ENCODE data around the gene ABCC4. TPM values are rescaled to one million over a fixed set of nuclear protein-coding genes. Genes with fewer than 3 reads are reported as not detected.

ABCC4 gene
- total RNA-seq, 1 experiment from 2014 or later, result 26.3 TPM

DNA sequence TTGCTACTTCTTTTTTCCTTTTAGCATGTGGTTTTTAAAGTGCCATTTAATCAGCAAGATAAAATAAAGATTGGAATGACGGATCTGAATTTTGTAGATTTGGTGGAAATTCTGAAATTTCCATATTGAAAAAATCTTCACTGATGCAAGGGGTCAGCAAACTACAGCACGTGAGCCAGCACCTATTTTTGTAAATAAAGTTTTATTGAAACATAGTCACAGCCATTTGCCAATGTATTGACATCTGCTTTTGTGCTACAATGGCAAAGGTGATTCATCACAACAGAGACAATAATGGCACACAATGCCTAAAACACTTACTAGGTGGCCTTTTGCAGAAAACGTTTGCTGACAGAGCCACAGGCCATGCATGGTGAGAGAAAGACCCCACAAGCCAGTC is 226.4 kb downstream of the ABCC4 start:
- H3K27me3 ChIP-seq (ENCODE audit: insufficient read depth, low read length), result no peaks in the 10 kb centered on the region
- no peak overlapping the region for H3K4me2 ChIP-seq (ENCODE audit: low read length)
- H3K9ac ChIP-seq (ENCODE audit: low read length), result no peak overlapping the region
- ChIA-PET POLR2A (no interaction called here), CTCF (no interaction called here), RAD21 (ENCODE audit: low non-redundant PET in 1 of 2, low total read pairs in 2 of 2, uncharacterized antibody in 2 of 2, unreplicated experiment in 2 of 2) (no interaction called here)
- H3K9me3 ChIP-seq (ENCODE audit: control insufficient read depth in 1 of 2, insufficient read depth in 1 of 2, low read depth in 1 of 2, low read length in 2 of 2), result no peaks in the 10 kb centered on the region
- no peak for ATAC-seq
- H3K79me2 ChIP-seq (ENCODE audit: insufficient read depth, low read length), result no peaks in the 10 kb centered on the region
- no peak overlapping the region for H3K4me3 ChIP-seq (replicated peaks in 1 of 2; ENCODE audit: low read depth in 1 of 2, low read length in 2 of 2)
- H3K9me2 ChIP-seq (ENCODE audit: insufficient read depth), result no peaks in the 10 kb centered on the region
- DNase-seq (ENCODE audit: low read depth, low spot score), result no peak
- H4K20me1 ChIP-seq (ENCODE audit: insufficient read depth), result no peaks in the 10 kb centered on the region
- TF ChIP-seq SP1 (IDR thresholded peaks at IDR 0.05; ENCODE audit: low read depth), result no peak
- TF ChIP-seq, protein P1, sequence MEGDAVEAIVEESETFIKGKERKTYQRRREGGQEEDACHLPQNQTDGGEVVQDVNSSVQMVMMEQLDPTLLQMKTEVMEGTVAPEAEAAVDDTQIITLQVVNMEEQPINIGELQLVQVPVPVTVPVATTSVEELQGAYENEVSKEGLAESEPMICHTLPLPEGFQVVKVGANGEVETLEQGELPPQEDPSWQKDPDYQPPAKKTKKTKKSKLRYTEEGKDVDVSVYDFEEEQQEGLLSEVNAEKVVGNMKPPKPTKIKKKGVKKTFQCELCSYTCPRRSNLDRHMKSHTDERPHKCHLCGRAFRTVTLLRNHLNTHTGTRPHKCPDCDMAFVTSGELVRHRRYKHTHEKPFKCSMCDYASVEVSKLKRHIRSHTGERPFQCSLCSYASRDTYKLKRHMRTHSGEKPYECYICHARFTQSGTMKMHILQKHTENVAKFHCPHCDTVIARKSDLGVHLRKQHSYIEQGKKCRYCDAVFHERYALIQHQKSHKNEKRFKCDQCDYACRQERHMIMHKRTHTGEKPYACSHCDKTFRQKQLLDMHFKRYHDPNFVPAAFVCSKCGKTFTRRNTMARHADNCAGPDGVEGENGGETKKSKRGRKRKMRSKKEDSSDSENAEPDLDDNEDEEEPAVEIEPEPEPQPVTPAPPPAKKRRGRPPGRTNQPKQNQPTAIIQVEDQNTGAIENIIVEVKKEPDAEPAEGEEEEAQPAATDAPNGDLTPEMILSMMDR (IDR thresholded peaks at IDR 0.05 in 2 of 3, conservative IDR thresholded peaks at IDR 0.05 in 1 of 3; ENCODE audit: borderline replicate concordance in 1 of 3, insufficient read depth in 1 of 3, low read depth in 2 of 3, low read length in 2 of 3), result no peak
- no peak for TF ChIP-seq POLR2AphosphoS5 (IDR thresholded peaks at IDR 0.05; ENCODE audit: low read depth, low read length)
- TF ChIP-seq ELF1 (IDR thresholded peaks at IDR 0.05; ENCODE audit: borderline replicate concordance, low read depth), result no peak
- intact Hi-C loops (cut with micrococcal nuclease), result no loop called here
- H3K27ac ChIP-seq (ENCODE audit: low read depth, low read length), result no peak overlapping the region
- BruUV-seq (replicated peaks), result no TSS peak
- peaks cover 5 to 11% of the 10 kb centered on the region in 2 experiments; a peak in 2 of 4 replicates for H3K36me3 ChIP-seq (ENCODE audit: control insufficient read depth in 1 of 2, insufficient read depth in 2 of 2, low read length in 2 of 2)
- no peak overlapping the region for H2AFZ ChIP-seq (ENCODE audit: low read depth, low read length, poor library complexity, severe bottlenecking)
- H3K4me1 ChIP-seq (ENCODE audit: control insufficient read depth in 1 of 2, insufficient read depth in 2 of 2, low read length in 2 of 2), result no peaks in the 10 kb centered on the region

DNA sequence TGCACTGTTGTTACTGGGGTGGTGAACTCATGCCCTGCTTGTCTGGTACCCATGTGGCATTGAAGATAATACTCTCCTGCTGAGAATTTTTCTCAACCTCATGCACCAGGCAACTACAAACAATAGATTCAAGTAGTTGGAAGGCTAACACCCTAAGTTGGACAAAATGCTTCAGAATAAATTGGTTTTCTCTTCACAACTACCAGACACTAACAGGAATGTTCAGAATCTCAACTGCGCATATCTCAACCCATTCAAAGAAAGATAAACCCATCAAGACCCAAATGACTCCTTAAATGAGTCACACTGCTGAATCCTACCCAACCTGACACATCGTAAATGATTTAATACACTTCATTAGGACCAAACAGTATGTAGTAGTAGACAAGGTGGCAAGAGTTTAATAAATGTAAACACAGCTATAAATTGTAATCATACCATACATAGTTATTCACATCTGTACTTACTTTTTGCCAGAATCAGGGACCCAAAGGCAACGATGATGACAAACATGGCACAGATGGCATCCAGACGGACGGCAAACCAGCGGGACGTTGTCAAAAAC is 227.4 kb downstream of the ABCC4 start:
- ATAC-seq (no peak), DNase-seq (ENCODE audit: low read depth, low spot score) (no peak)
- Histone ChIP-seq H3K9me2 (ENCODE audit: insufficient read depth) (no peaks in the 10 kb centered on the region), H2AFZ (ENCODE audit: low read depth, low read length, poor library complexity, severe bottlenecking) (no peak overlapping the region), H3K9me3 (ENCODE audit: control insufficient read depth in 1 of 2, insufficient read depth in 1 of 2, low read depth in 1 of 2, low read length in 2 of 2) (no peaks in the 10 kb centered on the region), H3K9ac (ENCODE audit: low read length) (no peak overlapping the region), H4K20me1 (ENCODE audit: insufficient read depth) (no peaks in the 10 kb centered on the region), H3K4me3 (replicated peaks in 1 of 2; ENCODE audit: low read depth in 1 of 2, low read length in 2 of 2) (no peak overlapping the region), H3K36me3 (ENCODE audit: control insufficient read depth in 1 of 2, insufficient read depth in 2 of 2, low read length in 2 of 2) (peaks cover 5 to 11% of the 10 kb centered on the region in 2 experiments; a peak in 2 of 4 replicates), H3K4me1 (ENCODE audit: control insufficient read depth in 1 of 2, insufficient read depth in 2 of 2, low read length in 2 of 2) (no peaks in the 10 kb centered on the region), H3K27me3 (ENCODE audit: insufficient read depth, low read length) (no peaks in the 10 kb centered on the region), H3K27ac (ENCODE audit: low read depth, low read length) (no peak overlapping the region), H3K4me2 (ENCODE audit: low read length) (no peak overlapping the region), H3K79me2 (ENCODE audit: insufficient read depth, low read length) (no peaks in the 10 kb centered on the region)
- intact Hi-C loops (cut with micrococcal nuclease), result no loop called here
- ChIA-PET RAD21 (ENCODE audit: low non-redundant PET in 1 of 2, low total read pairs in 2 of 2, uncharacterized antibody in 2 of 2, unreplicated experiment in 2 of 2) (no interaction called here), POLR2A (no interaction called here), CTCF (no interaction called here)
- no TSS peak for BruUV-seq (replicated peaks)
- no peak for TF ChIP-seq ZFX (IDR thresholded peaks at IDR 0.05)
- no peak for TF ChIP-seq TCF7L2 (IDR thresholded peaks at IDR 0.05; ENCODE audit: borderline replicate concordance, extremely low read depth, insufficient read depth, insufficient read length)
- TF ChIP-seq CEBPB (IDR thresholded peaks at IDR 0.05; ENCODE audit: low read depth), result no peak
- no peak for TF ChIP-seq YY1 (IDR thresholded peaks at IDR 0.05; ENCODE audit: extremely low read depth, insufficient replicate concordance, low read depth, low read length)
- no peak for TF ChIP-seq POLR2AphosphoS5 (IDR thresholded peaks at IDR 0.05; ENCODE audit: low read depth, low read length)
- no peak for TF ChIP-seq CBX3 (IDR thresholded peaks at IDR 0.05; ENCODE audit: low read depth)
- no peak for TF ChIP-seq ELF1 (IDR thresholded peaks at IDR 0.05; ENCODE audit: borderline replicate concordance, low read depth)
- TF ChIP-seq, protein P2, sequence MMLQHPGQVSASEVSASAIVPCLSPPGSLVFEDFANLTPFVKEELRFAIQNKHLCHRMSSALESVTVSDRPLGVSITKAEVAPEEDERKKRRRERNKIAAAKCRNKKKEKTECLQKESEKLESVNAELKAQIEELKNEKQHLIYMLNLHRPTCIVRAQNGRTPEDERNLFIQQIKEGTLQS (IDR thresholded peaks at IDR 0.05), result no peak
- TF ChIP-seq JUND (IDR thresholded peaks at IDR 0.05), result no peak
- no peak for TF ChIP-seq ZNF274 (IDR thresholded peaks at IDR 0.05; ENCODE audit: low read depth, low read length)
- TF ChIP-seq SP1 (IDR thresholded peaks at IDR 0.05; ENCODE audit: low read depth), result no peak
- TF ChIP-seq SRF (IDR thresholded peaks at IDR 0.05; ENCODE audit: low read depth), result no peak
- TF ChIP-seq, protein P3, sequence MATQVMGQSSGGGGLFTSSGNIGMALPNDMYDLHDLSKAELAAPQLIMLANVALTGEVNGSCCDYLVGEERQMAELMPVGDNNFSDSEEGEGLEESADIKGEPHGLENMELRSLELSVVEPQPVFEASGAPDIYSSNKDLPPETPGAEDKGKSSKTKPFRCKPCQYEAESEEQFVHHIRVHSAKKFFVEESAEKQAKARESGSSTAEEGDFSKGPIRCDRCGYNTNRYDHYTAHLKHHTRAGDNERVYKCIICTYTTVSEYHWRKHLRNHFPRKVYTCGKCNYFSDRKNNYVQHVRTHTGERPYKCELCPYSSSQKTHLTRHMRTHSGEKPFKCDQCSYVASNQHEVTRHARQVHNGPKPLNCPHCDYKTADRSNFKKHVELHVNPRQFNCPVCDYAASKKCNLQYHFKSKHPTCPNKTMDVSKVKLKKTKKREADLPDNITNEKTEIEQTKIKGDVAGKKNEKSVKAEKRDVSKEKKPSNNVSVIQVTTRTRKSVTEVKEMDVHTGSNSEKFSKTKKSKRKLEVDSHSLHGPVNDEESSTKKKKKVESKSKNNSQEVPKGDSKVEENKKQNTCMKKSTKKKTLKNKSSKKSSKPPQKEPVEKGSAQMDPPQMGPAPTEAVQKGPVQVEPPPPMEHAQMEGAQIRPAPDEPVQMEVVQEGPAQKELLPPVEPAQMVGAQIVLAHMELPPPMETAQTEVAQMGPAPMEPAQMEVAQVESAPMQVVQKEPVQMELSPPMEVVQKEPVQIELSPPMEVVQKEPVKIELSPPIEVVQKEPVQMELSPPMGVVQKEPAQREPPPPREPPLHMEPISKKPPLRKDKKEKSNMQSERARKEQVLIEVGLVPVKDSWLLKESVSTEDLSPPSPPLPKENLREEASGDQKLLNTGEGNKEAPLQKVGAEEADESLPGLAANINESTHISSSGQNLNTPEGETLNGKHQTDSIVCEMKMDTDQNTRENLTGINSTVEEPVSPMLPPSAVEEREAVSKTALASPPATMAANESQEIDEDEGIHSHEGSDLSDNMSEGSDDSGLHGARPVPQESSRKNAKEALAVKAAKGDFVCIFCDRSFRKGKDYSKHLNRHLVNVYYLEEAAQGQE (IDR thresholded peaks at IDR 0.05; ENCODE audit: low read depth), result no peak
- no peak for TF ChIP-seq EZH2phosphoT487 (IDR thresholded peaks at IDR 0.05; ENCODE audit: borderline replicate concordance)
